Measurements from ENCODE around the gene EP400. TPM values are rescaled to one million over a fixed set of nuclear protein-coding genes. Genes with fewer than 3 reads are reported as not detected.

The EP400 gene
- total and polyA plus RNA-seq, 4 experiments from 2014 or later, result 0.94 to 86.6 (median 43.8) TPM

DNA sequence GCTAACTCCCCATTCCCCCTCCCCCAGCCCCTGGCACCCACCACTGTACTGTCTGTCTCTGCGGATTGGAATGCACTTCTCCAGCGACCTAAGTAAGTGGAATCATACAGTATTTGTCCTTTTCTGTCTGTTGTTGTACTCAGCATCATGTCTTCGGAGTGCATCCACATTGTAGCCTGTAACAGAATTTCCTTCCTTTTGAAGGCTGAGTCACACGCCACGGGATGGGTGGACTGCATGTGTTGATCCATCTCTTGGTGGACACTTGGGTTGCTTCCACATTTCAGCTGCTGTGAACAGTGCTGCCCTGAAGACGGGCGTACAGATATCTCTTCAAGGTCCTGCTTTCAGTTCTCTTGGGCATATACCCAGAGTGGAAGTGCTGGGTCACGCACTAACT lies 160.0 kb downstream of the EP400 start:
- H3K4me1 ChIP-seq (ENCODE audit: insufficient read depth, low read length), result no peaks in the 10 kb centered on the region
- POLR2A ChIA-PET (ENCODE audit: partially characterized antibody), result no interaction called here
- H3K27me3 Mint-ChIP-seq, result no peaks in the 10 kb centered on the region

DNA sequence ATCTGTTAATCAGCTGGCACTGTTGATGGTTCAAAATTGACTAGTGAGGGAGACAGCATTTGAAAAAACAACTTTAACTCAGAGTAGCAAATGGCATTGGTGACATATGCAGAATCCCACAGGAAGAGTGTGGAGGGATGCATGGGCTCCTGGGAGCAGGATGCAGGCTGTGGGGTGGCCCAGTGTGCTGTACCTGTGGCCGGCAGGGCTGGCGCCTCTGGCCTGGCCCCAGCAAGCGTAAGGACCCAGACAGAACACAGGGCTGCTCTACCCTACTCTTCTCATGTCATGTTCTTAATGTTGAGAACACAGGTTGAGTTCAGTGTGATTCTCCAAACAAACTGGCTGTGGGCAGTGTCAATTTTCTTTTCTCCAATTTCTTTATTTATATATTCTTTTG lies 160.9 kb downstream of the EP400 start:
- Mint-ChIP-seq H3K27me3 (no peaks in the 10 kb centered on the region), H3K4me3 (no peak overlapping the region), H3K27ac (no peak overlapping the region), H3K36me3 (peaks cover 17 to 47% of the 10 kb centered on the region in 2 donors), H3K4me1 (no peaks in the 10 kb centered on the region), H3K9me3 (no peaks in the 10 kb centered on the region)
- Histone ChIP-seq H3K27me3 (ENCODE audit: insufficient read depth, low read length) (no peaks in the 10 kb centered on the region), H3K27ac (ENCODE audit: low read depth, low read length) (no peak overlapping the region), H3K36me3 (ENCODE audit: insufficient read depth, low read length) (peaks cover 21% of the 10 kb centered on the region), H3K9me3 (ENCODE audit: control insufficient read depth in 1 of 2, low read length in 2 of 2) (no peaks in the 10 kb centered on the region), H3K4me3 (ENCODE audit: low read length in 2 of 2) (no peak overlapping the region), H3K4me1 (ENCODE audit: insufficient read depth, low read length) (no peaks in the 10 kb centered on the region)
- no peak for DNase-seq
- intact Hi-C loops (cut with micrococcal nuclease), result no loop called here
- POLR2A ChIA-PET (ENCODE audit: partially characterized antibody), result no interaction called here
- CTCF ChIA-PET (ENCODE audit: partially characterized antibody), result no interaction called here

More for the DNA sequence above, 160.0 kb downstream of the EP400 start:
- Mint-ChIP-seq H3K27ac (peak overlapping the region in 1 of 7 donors; percentile 79), H3K9me3 (no peaks in the 10 kb centered on the region), H3K4me1 (peaks cover 0 to 2% (median 0%) of the 10 kb centered on the region in 4 donors), H3K36me3 (peaks cover 21 to 46% of the 10 kb centered on the region in 2 donors), H3K4me3 (no peak overlapping the region)
- Histone ChIP-seq H3K27ac (ENCODE audit: low read depth, low read length) (no peak overlapping the region), H3K36me3 (ENCODE audit: insufficient read depth, low read length) (peaks cover 18% of the 10 kb centered on the region), H3K9me3 (ENCODE audit: control insufficient read depth in 1 of 2, low read length in 2 of 2) (no peaks in the 10 kb centered on the region), H3K4me3 (ENCODE audit: low read length in 2 of 2) (no peak overlapping the region), H3K27me3 (ENCODE audit: insufficient read depth, low read length) (no peaks in the 10 kb centered on the region)
- DNase-seq, result no peak
- intact Hi-C loops (cut with micrococcal nuclease), result no loop called here
- CTCF ChIA-PET (ENCODE audit: partially characterized antibody), result no interaction called here

- Histone ChIP-seq H3K27ac (ENCODE audit: low read depth, low read length) (no peak overlapping the region), H3K27me3 (ENCODE audit: insufficient read depth, low read length) (no peaks in the 10 kb centered on the region), H3K4me1 (ENCODE audit: insufficient read depth, low read length) (no peaks in the 10 kb centered on the region), H3K36me3 (ENCODE audit: insufficient read depth, low read length) (peaks cover 18% of the 10 kb centered on the region), H3K4me3 (ENCODE audit: low read length in 2 of 2) (no peak overlapping the region), H3K9me3 (ENCODE audit: control insufficient read depth in 1 of 2, low read length in 2 of 2) (no peaks in the 10 kb centered on the region)
- CTCF ChIA-PET (ENCODE audit: partially characterized antibody), result no interaction called here
- DNase-seq, result no peak
- Mint-ChIP-seq H3K4me3 (no peak overlapping the region), H3K9me3 (no peaks in the 10 kb centered on the region), H3K27me3 (no peaks in the 10 kb centered on the region), H3K27ac (peak overlapping the region in 1 of 7 donors; percentile 39), H3K36me3 (peaks cover 17 to 51% of the 10 kb centered on the region in 2 donors), H3K4me1 (no peaks in the 10 kb centered on the region)
- intact Hi-C loops (cut with micrococcal nuclease), result no loop called here
- POLR2A ChIA-PET (ENCODE audit: partially characterized antibody), result no interaction called here
Observed at GRCh38 chr12:132111654-132112304, 162.0 kb downstream of the EP400 start.

DNA sequence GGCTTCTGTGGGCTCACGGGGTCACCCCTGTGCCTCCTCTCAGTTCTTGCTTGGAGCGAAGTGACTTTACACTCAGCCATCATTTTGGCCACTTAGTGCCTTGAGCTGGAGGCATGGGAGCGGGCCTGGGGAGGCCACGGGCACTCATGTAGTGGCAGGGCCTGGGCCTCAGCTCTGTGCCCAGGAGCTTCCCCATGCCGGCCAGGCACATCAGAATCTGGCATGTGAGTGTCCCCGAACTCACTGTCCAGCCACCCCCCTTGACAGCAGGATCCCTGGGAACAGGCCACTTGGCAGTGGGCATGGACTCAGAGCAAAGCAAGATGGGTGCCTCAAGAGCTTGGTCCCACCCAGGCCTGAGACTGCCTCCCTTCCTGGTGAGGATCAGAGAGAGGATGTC lies 164.9 kb downstream of the EP400 start:
- no peaks in the 10 kb centered on the region for H3K4me1 Mint-ChIP-seq
- POLR2A ChIA-PET (ENCODE audit: partially characterized antibody), result no interaction called here

GRCh38 chr12:132115500-132115899 lies 165.8 kb downstream of the EP400 start:
- Histone ChIP-seq H3K27ac (ENCODE audit: low read depth, low read length) (no peak overlapping the region), H3K4me3 (ENCODE audit: low read length in 2 of 2) (no peak overlapping the region), H3K9me3 (ENCODE audit: control insufficient read depth in 1 of 2, low read length in 2 of 2) (no peaks in the 10 kb centered on the region), H3K4me1 (ENCODE audit: insufficient read depth, low read length) (no peaks in the 10 kb centered on the region), H3K27me3 (ENCODE audit: insufficient read depth, low read length) (no peaks in the 10 kb centered on the region), H3K36me3 (ENCODE audit: insufficient read depth, low read length) (peaks cover 21% of the 10 kb centered on the region)
- H3K4me3 Mint-ChIP-seq, result no peak overlapping the region
- no peak overlapping the region for H3K27ac Mint-ChIP-seq
- H3K27me3 Mint-ChIP-seq, result no peaks in the 10 kb centered on the region
- ChIA-PET POLR2A (ENCODE audit: partially characterized antibody) (no interaction called here), CTCF (ENCODE audit: partially characterized antibody) (no interaction called here)
- H3K36me3 Mint-ChIP-seq, result peaks cover 15 to 37% of the 10 kb centered on the region in 2 donors
- intact Hi-C loops (cut with micrococcal nuclease), result no loop called here
- no peaks in the 10 kb centered on the region for H3K4me1 Mint-ChIP-seq
- no peaks in the 10 kb centered on the region for H3K9me3 Mint-ChIP-seq
- no peak for DNase-seq

More for the DNA sequence above, 164.9 kb downstream of the EP400 start:
- Histone ChIP-seq H3K9me3 (ENCODE audit: control insufficient read depth in 1 of 2, low read length in 2 of 2) (no peaks in the 10 kb centered on the region), H3K27ac (ENCODE audit: low read depth, low read length) (no peak overlapping the region), H3K36me3 (ENCODE audit: insufficient read depth, low read length) (peaks cover 17% of the 10 kb centered on the region), H3K27me3 (ENCODE audit: insufficient read depth, low read length) (no peaks in the 10 kb centered on the region), H3K4me1 (ENCODE audit: insufficient read depth, low read length) (no peaks in the 10 kb centered on the region), H3K4me3 (ENCODE audit: low read length in 2 of 2) (no peak overlapping the region)
- Mint-ChIP-seq H3K36me3 (peaks cover 17 to 40% of the 10 kb centered on the region in 2 donors), H3K4me3 (no peak overlapping the region), H3K9me3 (no peaks in the 10 kb centered on the region), H3K27me3 (no peaks in the 10 kb centered on the region), H3K27ac (no peak overlapping the region)
- no peak for DNase-seq
- intact Hi-C loops (cut with micrococcal nuclease), result no loop called here
- CTCF ChIA-PET (ENCODE audit: partially characterized antibody), result no interaction called here

- H3K9me3 ChIP-seq (ENCODE audit: control insufficient read depth in 1 of 2, low read length in 2 of 2), result no peaks in the 10 kb centered on the region
- intact Hi-C loops (cut with micrococcal nuclease), result no loop called here
- no peaks in the 10 kb centered on the region for H3K4me1 ChIP-seq (ENCODE audit: insufficient read depth, low read length)
- no peak overlapping the region for H3K27ac ChIP-seq (ENCODE audit: low read depth, low read length)
- no peaks in the 10 kb centered on the region for H3K27me3 Mint-ChIP-seq
- no peak overlapping the region for H3K4me3 ChIP-seq (ENCODE audit: low read length in 2 of 2)
- H3K36me3 ChIP-seq (ENCODE audit: insufficient read depth, low read length), result peaks cover 20% of the 10 kb centered on the region
- H3K27me3 ChIP-seq (ENCODE audit: insufficient read depth, low read length), result no peaks in the 10 kb centered on the region
- ChIA-PET POLR2A (ENCODE audit: partially characterized antibody) (no interaction called here), CTCF (ENCODE audit: partially characterized antibody) (no interaction called here)
- peaks cover 9 to 29% of the 10 kb centered on the region in 2 donors for H3K36me3 Mint-ChIP-seq
- H3K4me1 Mint-ChIP-seq, result no peaks in the 10 kb centered on the region
- H3K27ac Mint-ChIP-seq, result no peak overlapping the region
- no peaks in the 10 kb centered on the region for H3K9me3 Mint-ChIP-seq
- no peak overlapping the region for H3K4me3 Mint-ChIP-seq
- no peak for DNase-seq
Observed at GRCh38 chr12:132116709-132117557, 167.2 kb downstream of the EP400 start.

DNA sequence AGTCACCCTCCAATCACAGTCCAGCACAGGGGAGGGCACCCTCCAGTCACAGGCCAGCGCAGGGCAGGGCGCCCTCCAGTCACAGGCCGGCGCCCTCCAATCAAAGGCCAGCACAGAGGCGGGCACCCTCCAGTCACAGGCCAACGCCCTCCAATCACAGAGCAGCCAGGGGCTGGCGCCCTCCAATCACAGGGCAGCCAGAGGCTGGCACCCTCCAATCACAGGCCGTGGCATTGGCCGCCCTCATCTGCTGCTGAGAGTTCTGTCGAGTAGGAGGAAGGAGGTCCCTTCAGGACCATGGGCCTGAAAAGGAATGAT lies 167.8 kb downstream of the EP400 start:
- ChIA-PET POLR2A (ENCODE audit: partially characterized antibody) (no interaction called here), CTCF (ENCODE audit: partially characterized antibody) (no interaction called here)
- H3K4me1 Mint-ChIP-seq, result no peaks in the 10 kb centered on the region
- DNase-seq, result no peak
- no peaks in the 10 kb centered on the region for H3K9me3 ChIP-seq (ENCODE audit: control insufficient read depth in 1 of 2, low read length in 2 of 2)
- no peak overlapping the region for H3K4me3 Mint-ChIP-seq
- H3K36me3 ChIP-seq (ENCODE audit: insufficient read depth, low read length), result peaks cover 25% of the 10 kb centered on the region
- intact Hi-C loops (cut with micrococcal nuclease), result no loop called here
- no peaks in the 10 kb centered on the region for H3K27me3 ChIP-seq (ENCODE audit: insufficient read depth, low read length)
- H3K4me3 ChIP-seq (ENCODE audit: low read length in 2 of 2), result no peak overlapping the region
- H3K36me3 Mint-ChIP-seq, result peaks cover 9 to 32% of the 10 kb centered on the region in 2 donors
- H3K4me1 ChIP-seq (ENCODE audit: insufficient read depth, low read length), result no peaks in the 10 kb centered on the region
- no peaks in the 10 kb centered on the region for H3K9me3 Mint-ChIP-seq
- no peak overlapping the region for H3K27ac ChIP-seq (ENCODE audit: low read depth, low read length)
- no peak overlapping the region for H3K27ac Mint-ChIP-seq
- H3K27me3 Mint-ChIP-seq, result no peaks in the 10 kb centered on the region

Measured in CD4-positive, alpha-beta memory T cell (primary cell).